ENCODE measurements around the gene FAM20C.

GRCh38 chr7:218896-219580 is 26.7 kb downstream of the FAM20C start:
- TF ChIP-seq CTCF (IDR thresholded peaks at IDR 0.05) (no peak), POLR2A (IDR thresholded peaks at IDR 0.05) (no peak), POLR2AphosphoS5 (IDR thresholded peaks at IDR 0.05) (no peak), EP300 (IDR thresholded peaks at IDR 0.05) (no peak)

Measured in suprapubic skin (tissue), 4 donors.